Osteoblast (primary cell): Measurements from ENCODE around the gene SGPP2. TPM values are rescaled to one million over a fixed set of nuclear protein-coding genes. Genes with fewer than 3 reads are reported as not detected.
A peak's percentile ranks its signal among the peaks of the same experiment; 100 is the strongest.

Experiments used
- DNase-seq: peaks from one replicate; pipeline ENCODE4 v3.0.0; 2011; ENCODE audit warnings: low spot score, mixed read lengths; ENCODE audit not compliant: insufficient read length; ENCODE audit errors: missing footprints
- H2AFZ ChIP-seq: 2 replicates; pipeline ENCODE4 v1.6.0; 2011; ENCODE audit warnings: mild to moderate bottlenecking, low read length
- H3K27ac ChIP-seq: 2 replicates; pipeline ENCODE4 v1.5.1; 2011; ENCODE audit warnings: mild to moderate bottlenecking, low read depth, low read length, moderate library complexity
- H3K27me3 ChIP-seq: 2 replicates; pipeline ENCODE4 v1.6.0; 2012; ENCODE audit warnings: mild to moderate bottlenecking, control low read depth, inconsistent platforms, low read length, moderate library complexity; ENCODE audit not compliant: insufficient read depth
- H3K36me3 ChIP-seq: 2 replicates; pipeline ENCODE4 v1.5.1; 2011; ENCODE audit warnings: mild to moderate bottlenecking, low read length, control low read depth, moderate library complexity; ENCODE audit not compliant: insufficient read depth
- H3K4me1 ChIP-seq: 2 replicates; pipeline ENCODE4 v1.5.1; 2011; ENCODE audit warnings: mild to moderate bottlenecking, low read length, control low read depth, moderate library complexity; ENCODE audit not compliant: insufficient read depth
- H3K4me2 ChIP-seq: 2 replicates; pipeline ENCODE4 v1.6.0; 2011; ENCODE audit warnings: mild to moderate bottlenecking, low read length; ENCODE audit not compliant: insufficient read depth
- H3K4me3 ChIP-seq: fragments of 200-600 bp; sonication (generic); 3 replicates; pipeline ENCODE4 v1.5.1; 2012; ENCODE audit warnings: mild to moderate bottlenecking, low read length, inconsistent platforms; ENCODE audit not compliant: insufficient read depth
- H3K79me2 ChIP-seq: 2 replicates; pipeline ENCODE4 v1.6.0; 2012; ENCODE audit warnings: mild to moderate bottlenecking, low read length, control low read depth, inconsistent platforms; ENCODE audit not compliant: insufficient read depth
- H3K9me3 ChIP-seq: 2 replicates; pipeline ENCODE4 v1.5.1; 2011; ENCODE audit warnings: low read depth, low read length, control low read depth
- H4K20me1 ChIP-seq: 2 replicates; pipeline ENCODE4 v1.6.0; 2012; ENCODE audit warnings: mild to moderate bottlenecking, low read length, control low read depth; ENCODE audit not compliant: insufficient read depth
- total RNA-seq: library from RNA; depleted of rRNA; stranded (reverse); fragments of >200 nt; gene quantifications from 2 replicates; pipeline ENCODE4 v1.2.3, GENCODE V29; 2012
- TF ChIP-seq, protein P1 (sequence below): IDR thresholded peaks from 2 replicates; pipeline ENCODE4 v1.5.1; 2011; ENCODE audit warnings: mild to moderate bottlenecking, low read depth, low read length, moderate library complexity; ENCODE audit errors: extremely low read depth

Gene SGPP2
- total RNA-seq, 1 donor: not detected

DNA sequence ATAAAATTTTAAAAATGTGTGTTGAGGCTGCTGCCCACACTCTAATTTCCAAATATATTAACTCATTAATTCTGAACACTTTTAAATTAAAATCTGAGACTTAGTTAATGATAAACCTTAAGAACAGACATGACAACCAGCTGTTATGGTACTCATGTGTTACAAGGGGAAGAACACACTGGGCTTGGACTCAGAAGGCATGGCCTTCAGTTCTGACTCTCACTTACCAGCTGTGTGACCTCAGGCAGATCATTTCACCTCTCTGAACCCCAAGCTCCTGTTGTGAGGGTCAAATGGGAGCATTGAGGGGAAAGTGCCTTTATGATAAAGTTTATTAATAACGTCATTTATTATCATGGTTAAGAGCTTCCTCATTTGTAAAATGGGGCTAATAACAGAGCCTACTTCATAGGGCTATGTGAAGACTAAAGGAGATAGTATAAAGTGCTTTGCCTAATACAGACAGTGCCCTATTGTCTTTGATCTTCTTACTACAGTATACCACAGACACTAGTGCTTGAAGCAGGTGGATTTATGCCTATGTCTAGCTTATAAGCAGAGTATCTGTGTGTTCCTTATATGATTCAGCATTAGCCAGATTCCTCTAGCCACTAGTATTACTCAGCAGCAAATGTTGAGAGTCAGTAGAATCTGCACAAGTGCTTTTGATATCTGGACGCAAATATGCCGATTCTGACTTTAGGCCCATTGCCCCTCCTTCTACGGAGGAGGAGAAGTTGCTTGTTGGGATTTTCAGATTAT, 99.6 kb downstream of the SGPP2 start:
- no peaks in the 10 kb centered on the region for H3K4me1 ChIP-seq
- no peaks in the 10 kb centered on the region for H3K9me3 ChIP-seq
- no peak overlapping the region for H2AFZ ChIP-seq
- no peak overlapping the region for H3K27ac ChIP-seq
- no peaks in the 10 kb centered on the region for H4K20me1 ChIP-seq
- no peak overlapping the region for H3K4me3 ChIP-seq
- DNase-seq: peak; percentile 6
- TF ChIP-seq, protein P1, sequence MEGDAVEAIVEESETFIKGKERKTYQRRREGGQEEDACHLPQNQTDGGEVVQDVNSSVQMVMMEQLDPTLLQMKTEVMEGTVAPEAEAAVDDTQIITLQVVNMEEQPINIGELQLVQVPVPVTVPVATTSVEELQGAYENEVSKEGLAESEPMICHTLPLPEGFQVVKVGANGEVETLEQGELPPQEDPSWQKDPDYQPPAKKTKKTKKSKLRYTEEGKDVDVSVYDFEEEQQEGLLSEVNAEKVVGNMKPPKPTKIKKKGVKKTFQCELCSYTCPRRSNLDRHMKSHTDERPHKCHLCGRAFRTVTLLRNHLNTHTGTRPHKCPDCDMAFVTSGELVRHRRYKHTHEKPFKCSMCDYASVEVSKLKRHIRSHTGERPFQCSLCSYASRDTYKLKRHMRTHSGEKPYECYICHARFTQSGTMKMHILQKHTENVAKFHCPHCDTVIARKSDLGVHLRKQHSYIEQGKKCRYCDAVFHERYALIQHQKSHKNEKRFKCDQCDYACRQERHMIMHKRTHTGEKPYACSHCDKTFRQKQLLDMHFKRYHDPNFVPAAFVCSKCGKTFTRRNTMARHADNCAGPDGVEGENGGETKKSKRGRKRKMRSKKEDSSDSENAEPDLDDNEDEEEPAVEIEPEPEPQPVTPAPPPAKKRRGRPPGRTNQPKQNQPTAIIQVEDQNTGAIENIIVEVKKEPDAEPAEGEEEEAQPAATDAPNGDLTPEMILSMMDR: no peak
- no peaks in the 10 kb centered on the region for H3K27me3 ChIP-seq
- H3K36me3 ChIP-seq: no peaks in the 10 kb centered on the region
- no peaks in the 10 kb centered on the region for H3K79me2 ChIP-seq
- H3K4me2 ChIP-seq: no peak overlapping the region

GRCh38 chr2:222525811-222526210, 101.5 kb downstream of the SGPP2 start:
- no peaks in the 10 kb centered on the region for H3K4me1 ChIP-seq
- H2AFZ ChIP-seq: no peak overlapping the region
- H3K36me3 ChIP-seq: no peaks in the 10 kb centered on the region
- DNase-seq: no peak
- no peak overlapping the region for H3K27ac ChIP-seq
- no peaks in the 10 kb centered on the region for H3K9me3 ChIP-seq
- no peaks in the 10 kb centered on the region for H3K27me3 ChIP-seq
- no peak overlapping the region for H3K4me3 ChIP-seq
- TF ChIP-seq, protein P1: no peak
- H3K79me2 ChIP-seq: no peaks in the 10 kb centered on the region
- no peak overlapping the region for H3K4me2 ChIP-seq
- H4K20me1 ChIP-seq: no peaks in the 10 kb centered on the region

DNA sequence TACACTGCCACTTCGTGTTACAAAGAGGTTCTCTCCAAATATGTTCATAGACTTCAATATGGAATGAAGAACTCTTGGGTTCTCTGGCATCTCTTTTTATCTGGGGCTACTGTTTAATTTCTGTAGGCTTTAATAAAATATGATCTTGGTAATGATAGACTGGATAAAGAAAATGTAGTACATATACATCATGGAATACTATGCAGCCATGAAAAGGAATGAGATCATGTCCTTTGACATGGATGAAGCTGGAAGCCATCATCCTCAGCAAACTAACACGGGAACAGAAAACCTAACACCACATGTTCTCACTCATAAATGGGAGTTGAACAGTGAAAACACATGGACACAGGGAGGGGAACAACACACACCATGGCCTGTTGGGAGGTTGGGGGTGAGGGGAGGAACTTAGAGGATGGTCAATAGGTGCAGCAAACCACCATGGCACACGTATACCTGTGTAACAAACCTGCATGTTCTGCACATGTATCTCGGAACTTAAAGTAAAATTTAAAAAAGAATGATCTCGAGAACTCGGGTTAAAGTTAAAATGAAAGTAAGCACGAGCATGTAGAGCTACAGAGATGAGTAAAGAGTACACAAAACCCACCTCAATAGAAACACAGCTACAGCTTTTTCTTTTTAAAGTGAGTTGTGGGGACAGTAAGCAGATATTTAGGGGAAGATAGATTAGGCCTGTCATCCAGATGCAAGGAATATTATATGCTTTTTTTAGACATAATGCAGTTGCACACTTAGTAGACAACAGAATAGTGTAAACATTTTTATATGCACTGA, 102.3 kb downstream of the SGPP2 start:
- no peaks in the 10 kb centered on the region for H3K4me1 ChIP-seq
- DNase-seq: peak; percentile 17
- H4K20me1 ChIP-seq: no peaks in the 10 kb centered on the region
- H3K9me3 ChIP-seq: no peaks in the 10 kb centered on the region
- no peaks in the 10 kb centered on the region for H3K27me3 ChIP-seq
- H3K4me2 ChIP-seq: no peak overlapping the region
- no peak overlapping the region for H3K4me3 ChIP-seq
- H3K36me3 ChIP-seq: no peaks in the 10 kb centered on the region
- no peak overlapping the region for H2AFZ ChIP-seq
- no peaks in the 10 kb centered on the region for H3K79me2 ChIP-seq
- no peak overlapping the region for H3K27ac ChIP-seq
- TF ChIP-seq, protein P1: no peak

GRCh38 chr2:222532315-222532714, 108.0 kb downstream of the SGPP2 start:
- H2AFZ ChIP-seq: no peak overlapping the region
- H4K20me1 ChIP-seq: no peaks in the 10 kb centered on the region
- no peak overlapping the region for H3K27ac ChIP-seq
- DNase-seq: no peak
- H3K4me2 ChIP-seq: no peak overlapping the region
- H3K4me3 ChIP-seq: no peak overlapping the region
- H3K27me3 ChIP-seq: no peaks in the 10 kb centered on the region
- no peaks in the 10 kb centered on the region for H3K79me2 ChIP-seq
- no peaks in the 10 kb centered on the region for H3K9me3 ChIP-seq
- no peaks in the 10 kb centered on the region for H3K4me1 ChIP-seq
- H3K36me3 ChIP-seq: no peaks in the 10 kb centered on the region
- TF ChIP-seq, protein P1: no peak
